Spleen (tissue), 11 donors: ENCODE data around the gene OSM. TPM values are rescaled to one million over a fixed set of nuclear protein-coding genes. Genes with fewer than 3 reads are reported as not detected.

Experiments
- DNase-seq: peaks from one replicate; pipeline ENCODE4 v3.0.0-alpha.2; 2020
- H3K27ac ChIP-seq, 8 donors: fragments of 200-600 bp; sonication (generic) in 7 of 8; 1 replicate in 4 of 8; 2 replicates in 4 of 8; pipeline versions ENCODE4 v1.5.0 to v1.8.0; 2016 to 2021; ENCODE audit warnings: inconsistent platforms in 4 of 8, mild to moderate bottlenecking in 4 of 8, moderate library complexity in 1 of 8
- H3K27me3 ChIP-seq, 7 donors: fragments of 200-600 bp; sonication (generic) in 6 of 7; replicated peaks in 1 of 7; 1 replicate in 4 of 7; 2 replicates in 3 of 7; pipeline versions ENCODE4 v1.5.0 to v1.8.0; 2016 to 2021; ENCODE audit warnings: inconsistent platforms in 3 of 7, mild to moderate bottlenecking in 1 of 7
- H3K36me3 ChIP-seq, 6 donors: fragments of 200-600 bp; sonication (generic) in 5 of 6; 1 replicate in 4 of 6; 2 replicates in 2 of 6; pipeline versions ENCODE4 v1.5.0 to v1.8.0; 2016 to 2021; ENCODE audit warnings: inconsistent platforms in 2 of 6
- H3K4me1 ChIP-seq, 6 donors: fragments of 200-600 bp; sonication (generic) in 5 of 6; 1 replicate in 3 of 6; 2 replicates in 3 of 6; pipeline versions ENCODE4 v1.5.0 to v1.8.0; 2016 to 2021; ENCODE audit warnings: inconsistent platforms in 3 of 6
- H3K4me3 ChIP-seq, 8 donors: fragments of 200-600 bp; sonication (generic) in 7 of 8; 1 replicate in 4 of 8; 2 replicates in 4 of 8; pipeline versions ENCODE4 v1.5.0 to v1.8.0; 2016 to 2021; ENCODE audit warnings: inconsistent platforms in 4 of 8, mild to moderate bottlenecking in 4 of 8, moderate library complexity in 2 of 8
- H3K9me3 ChIP-seq, 8 donors: fragments of 200-600 bp; sonication (generic) in 7 of 8; 1 replicate in 4 of 8; 2 replicates in 4 of 8; pipeline versions ENCODE4 v1.5.0 to v1.8.0; 2016 to 2021; ENCODE audit warnings: inconsistent platforms in 4 of 8
- POLR2A ChIP-seq, 3 donors: fragments of 450-650 bp; IDR thresholded peaks; one replicate each; pipeline ENCODE4 v1.5.1; 2017; ENCODE audit warnings: antibody characterized with exemption in 3 of 3, mild to moderate bottlenecking in 1 of 3
- POLR2AphosphoS5 ChIP-seq, 3 donors: sonication (generic); formaldehyde crosslinking; IDR thresholded peaks; one replicate each; pipeline ENCODE4 v1.5.1; 2017; ENCODE audit warnings: antibody characterized with exemption in 3 of 3
- WGBS, 5 donors: extraction: QIAGEN DNeasy Blood & Tissue Kit in 3 of 5; methylation state at CpG; one replicate each; pipeline versions ENCODE4 v1.1.5 to v1.1.7; 2013 to 2018; 5-methylcytosine and 5-hydroxymethylcytosine counted together
- intact Hi-C: fragments of 100-400 bp; cut with DNase I; formaldehyde crosslinking; loops from one replicate; pipeline ENCODE4 v1.15.0; 2023; ENCODE audit warnings: low total_unique reads
- polyA plus RNA-seq, 3 donors: library from polyadenylated mRNA; stranded (reverse); fragments of 200-250 nt; gene quantifications; one replicate each; pipeline ENCODE4 v1.2.1, GENCODE V29; 2013
- total RNA-seq, 7 donors: library from RNA; depleted of rRNA in 3 of 7; stranded (reverse); fragments of >200 nt in 3 of 7; fragmentation: NEBNext Ultra II Directional in 4 of 7; extraction: Animal tissue kit (Norgen Biotek cat#: 25700) in 4 of 7; gene quantifications; one replicate each; pipeline versions ENCODE4 v1.1.0 to v1.2.1, GENCODE V29; 2016 to 2021
- TF ChIP-seq, protein P1 (sequence below), 11 experiments: fragments of 200-600 bp in 7 of 11; fragments of 450-650 bp in 4 of 11; sonication (generic) in 4 of 11; IDR thresholded peaks in 8 of 11; conservative IDR thresholded peaks in 3 of 11; 1 replicate in 7 of 11; 2 replicates in 4 of 11; pipeline versions ENCODE4 v1.4.0 to v1.8.0; 2016 to 2021; ENCODE audit warnings: antibody characterized with exemption in 11 of 11, inconsistent platforms in 4 of 11, mild to moderate bottlenecking in 1 of 11
- donor health status: healthy with polysubstance abuse.
- donor health status: DM: no; HTN: no; CAD: no; lungs with moderate emphysema.
- donor health status: DM: no; HTN: no; CAD: no.
- donor health status: Bipolar disorder and iron deficiency.
- donor health status: healthy.
- donor health status: DM: no; HTN: no; CAD: no.
- donor health status: DM: yes; HTN: yes; CAD: no.

OSM gene
- total and polyA plus RNA-seq, 10 donors: 1.2 to 16.8 (median 3.0) TPM

DNA sequence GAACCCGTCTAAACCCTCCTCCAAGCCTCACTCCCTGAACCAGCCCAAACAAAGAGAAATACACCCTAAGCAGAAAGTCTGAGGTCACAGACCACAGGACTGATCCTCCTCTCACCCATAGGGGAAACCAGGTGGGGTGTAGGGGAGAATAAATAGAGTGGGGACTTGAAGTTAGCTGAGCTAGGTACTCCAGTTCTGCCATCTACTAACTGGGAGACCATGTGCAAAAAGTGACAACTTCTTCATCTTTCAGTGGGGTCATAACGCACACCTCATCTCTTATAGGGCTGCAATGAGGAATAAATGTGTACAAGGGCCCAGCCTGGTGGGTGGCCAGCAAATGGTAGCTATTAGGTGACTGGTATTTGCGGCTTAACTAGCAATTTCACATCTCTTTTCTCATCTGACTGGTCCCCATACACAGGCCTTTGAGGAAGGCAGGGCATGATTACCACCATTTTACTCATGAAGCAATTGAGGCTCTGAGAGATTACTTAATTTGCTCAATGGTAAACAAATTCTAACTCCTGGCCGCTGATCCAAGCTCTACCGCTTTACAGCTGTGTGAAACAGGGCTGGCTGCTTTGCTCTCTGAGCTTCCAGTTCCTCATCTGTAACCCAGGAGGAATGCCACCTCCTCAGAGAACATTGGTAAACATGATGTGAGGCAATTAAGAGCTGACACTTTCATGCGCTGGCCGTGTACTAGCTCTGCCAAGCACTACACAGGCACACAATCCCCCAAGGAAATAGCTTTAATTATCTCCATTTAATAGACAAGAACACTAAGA lies 43.5 kb upstream of the OSM start:
- Histone ChIP-seq H3K27ac (peak overlapping the region; percentile 68 to 94 (median 88)), H3K4me1 (peaks cover 94 to 100% (median 99%) of the 10 kb centered on the region in 6 donors), H3K36me3 (peaks cover 0 to 5% (median 0%) of the 10 kb centered on the region in 6 donors), H3K27me3 (no peaks in the 10 kb centered on the region), H3K4me3 (peak overlapping the region in 1 of 8 donors; percentile 27), H3K9me3 (no peaks in the 10 kb centered on the region)
- DNase-seq: no peak
- peak in 1 of 3 donors; percentile 56 for TF ChIP-seq POLR2AphosphoS5 (IDR thresholded peaks at IDR 0.05)
- TF ChIP-seq, protein P1, sequence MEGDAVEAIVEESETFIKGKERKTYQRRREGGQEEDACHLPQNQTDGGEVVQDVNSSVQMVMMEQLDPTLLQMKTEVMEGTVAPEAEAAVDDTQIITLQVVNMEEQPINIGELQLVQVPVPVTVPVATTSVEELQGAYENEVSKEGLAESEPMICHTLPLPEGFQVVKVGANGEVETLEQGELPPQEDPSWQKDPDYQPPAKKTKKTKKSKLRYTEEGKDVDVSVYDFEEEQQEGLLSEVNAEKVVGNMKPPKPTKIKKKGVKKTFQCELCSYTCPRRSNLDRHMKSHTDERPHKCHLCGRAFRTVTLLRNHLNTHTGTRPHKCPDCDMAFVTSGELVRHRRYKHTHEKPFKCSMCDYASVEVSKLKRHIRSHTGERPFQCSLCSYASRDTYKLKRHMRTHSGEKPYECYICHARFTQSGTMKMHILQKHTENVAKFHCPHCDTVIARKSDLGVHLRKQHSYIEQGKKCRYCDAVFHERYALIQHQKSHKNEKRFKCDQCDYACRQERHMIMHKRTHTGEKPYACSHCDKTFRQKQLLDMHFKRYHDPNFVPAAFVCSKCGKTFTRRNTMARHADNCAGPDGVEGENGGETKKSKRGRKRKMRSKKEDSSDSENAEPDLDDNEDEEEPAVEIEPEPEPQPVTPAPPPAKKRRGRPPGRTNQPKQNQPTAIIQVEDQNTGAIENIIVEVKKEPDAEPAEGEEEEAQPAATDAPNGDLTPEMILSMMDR (IDR thresholded peaks at IDR 0.05 in 8 of 11, conservative IDR thresholded peaks at IDR 0.05 in 3 of 11): peak in 1 of 11 experiments; percentile 10
- no peak for TF ChIP-seq POLR2A (IDR thresholded peaks at IDR 0.05)
- intact Hi-C loops: no loop called here
- 38 to 49% (median 44%) methylated on average over 7 of the region's 7 CpGs for WGBS, 5 donors

DNA sequence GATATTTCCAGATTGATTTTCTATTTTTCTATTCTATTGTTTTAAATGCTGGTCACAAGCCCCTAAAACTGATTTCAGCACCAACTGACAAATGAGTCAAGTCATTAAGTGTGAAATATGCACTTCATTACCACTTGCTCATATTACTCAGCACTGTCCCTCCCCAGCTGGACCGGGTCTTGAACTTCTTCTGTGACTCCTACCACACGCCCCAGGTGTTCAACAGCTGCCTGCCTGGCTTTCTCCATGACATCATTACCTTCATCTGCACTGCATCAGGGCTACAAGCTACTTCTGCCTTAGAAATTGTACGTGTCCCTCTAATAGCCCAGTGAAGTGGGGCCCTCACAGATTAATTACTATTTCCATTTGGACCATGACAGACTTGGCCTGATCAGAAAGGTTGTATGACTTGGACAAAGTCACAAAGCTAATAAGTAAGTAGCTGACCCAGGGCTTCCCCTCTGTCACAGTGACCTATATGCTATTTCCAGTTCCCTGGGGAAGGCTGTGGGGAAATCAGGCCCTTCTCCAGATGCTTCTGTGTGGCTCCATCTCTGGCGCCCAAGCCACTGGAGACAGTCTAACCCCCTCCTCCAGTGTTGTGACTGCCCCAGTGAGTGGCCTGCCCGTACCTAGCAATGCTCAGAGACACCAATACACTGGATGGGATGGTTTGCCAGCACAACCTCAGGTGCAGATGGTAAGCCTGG lies 42.0 kb upstream of the OSM start:
- peaks cover 96 to 100% (median 99%) of the 10 kb centered on the region in 6 donors for H3K4me1 ChIP-seq
- peak overlapping the region; percentile 68 to 94 (median 88) for H3K27ac ChIP-seq
- intact Hi-C loops: no loop called here
- H3K27me3 ChIP-seq: no peaks in the 10 kb centered on the region
- no peak overlapping the region for H3K4me3 ChIP-seq
- peaks cover 0 to 8% (median 0%) of the 10 kb centered on the region in 6 donors for H3K36me3 ChIP-seq
- H3K9me3 ChIP-seq: no peaks in the 10 kb centered on the region
- no peak for DNase-seq
- WGBS, 5 donors: 59 to 66% (median 63%) methylated on average over 5 of the region's 5 CpGs
- TF ChIP-seq POLR2A (IDR thresholded peaks at IDR 0.05) (no peak), POLR2AphosphoS5 (IDR thresholded peaks at IDR 0.05) (peak in 1 of 3 donors; percentile 13)

DNA sequence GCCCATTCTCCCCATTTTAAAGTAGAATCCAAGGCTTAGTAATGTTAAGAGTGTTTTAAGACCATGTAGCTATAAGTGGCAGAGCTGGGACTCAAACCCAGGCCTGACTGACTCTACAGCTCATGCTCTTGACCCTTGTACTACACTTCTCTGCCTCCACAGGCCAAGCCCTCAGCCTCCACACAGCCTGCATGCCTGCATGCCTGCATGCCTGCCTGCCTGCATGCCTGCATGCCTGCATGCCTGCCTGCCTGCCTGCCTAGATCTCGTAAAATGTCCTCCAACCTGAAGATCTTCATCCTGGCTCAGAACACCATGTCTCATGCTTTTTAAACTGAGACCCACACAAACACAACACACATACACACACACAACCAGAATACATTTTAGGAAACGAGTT lies 41.4 kb upstream of the OSM start:
- intact Hi-C loops: no loop called here
- Histone ChIP-seq H3K9me3 (no peaks in the 10 kb centered on the region), H3K27ac (peak overlapping the region; percentile 68 to 94 (median 88)), H3K27me3 (no peaks in the 10 kb centered on the region), H3K4me1 (peaks cover 99 to 100% (median 100%) of the 10 kb centered on the region in 6 donors), H3K36me3 (peaks cover 0 to 14% (median 0%) of the 10 kb centered on the region in 6 donors), H3K4me3 (no peak overlapping the region)
- 64 to 83% (median 81%) methylated on average over 2 of the region's 2 CpGs for WGBS, 5 donors
- no peak for DNase-seq
- TF ChIP-seq POLR2AphosphoS5 (IDR thresholded peaks at IDR 0.05) (peak in 1 of 3 donors; percentile 34), POLR2A (IDR thresholded peaks at IDR 0.05) (no peak)

DNA sequence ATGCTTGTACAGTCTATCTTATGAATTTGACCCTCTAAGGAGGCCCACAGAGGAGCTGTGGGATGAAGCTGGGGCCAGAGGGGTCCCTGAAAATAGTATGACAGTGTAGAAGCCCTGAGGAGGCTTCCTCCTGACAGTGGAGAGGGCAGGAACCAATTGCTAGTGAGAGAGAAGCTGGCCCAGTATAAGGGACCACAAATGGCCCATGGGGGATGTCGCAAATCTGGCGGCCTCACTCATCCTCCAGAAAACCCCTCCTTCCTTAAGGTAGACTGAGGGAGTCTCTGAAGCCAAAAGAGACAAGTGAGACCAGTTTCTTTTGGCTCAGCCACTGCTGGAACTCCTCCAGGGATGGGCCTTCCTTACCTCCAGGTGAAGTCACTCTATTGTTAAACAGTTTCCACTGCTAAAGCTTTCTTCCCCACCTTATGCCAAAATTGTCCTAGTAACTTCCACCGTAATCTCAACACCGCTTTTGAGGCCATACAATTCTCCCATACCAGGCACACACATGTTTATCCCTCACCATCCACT lies 40.5 kb upstream of the OSM start:
- Histone ChIP-seq H3K36me3 (peaks cover 0 to 23% (median 0%) of the 10 kb centered on the region in 6 donors), H3K4me3 (peak overlapping the region in 4 of 8 donors; percentile 1 to 57 (median 16)), H3K4me1 (peaks cover 99 to 100% (median 100%) of the 10 kb centered on the region in 6 donors), H3K27me3 (no peaks in the 10 kb centered on the region), H3K27ac (peak overlapping the region; percentile 69 to 94 (median 88)), H3K9me3 (no peaks in the 10 kb centered on the region)
- WGBS, 5 donors: 60 to 71% (median 62%) methylated on average over 4 of the region's 4 CpGs
- intact Hi-C loops: no loop called here
- no peak for DNase-seq
- TF ChIP-seq POLR2A (IDR thresholded peaks at IDR 0.05): no peak
- TF ChIP-seq, protein P1 (IDR thresholded peaks at IDR 0.05 in 8 of 11, conservative IDR thresholded peaks at IDR 0.05 in 3 of 11): no peak
- no peak for TF ChIP-seq POLR2AphosphoS5 (IDR thresholded peaks at IDR 0.05)
